Hair follicle dermal papilla cell (primary cell): ENCODE measurements around the gene CIZ1. TPM values are rescaled to one million over a fixed set of nuclear protein-coding genes. Genes with fewer than 3 reads are reported as not detected.

Source experiments
- total RNA-seq: library from RNA; depleted of rRNA; stranded (reverse); fragments of >200 nt; gene quantifications from 2 replicates; pipeline ENCODE4 v1.2.3, GENCODE V29; 2012

Gene CIZ1
- total RNA-seq = 48.1 and 52.7 TPM in 2 replicates

GRCh38 chr9:128191406-128192046 lies at the start of gene CIZ1:
TSS of gene CIZ1 (minus strand) at chr9:128191572. CDS start at chr9:128190857, 715 bp downstream.

GRCh38 chr9:128203024-128203706 lies 11.8 kb upstream of the CIZ1 start, which contains the start of gene DNM1:
TSS of gene DNM1 (plus strand) at chr9:128203379. CDS start at chr9:128203471, 92 bp downstream.

GRCh38 chr9:128159784-128160602 lies 31.4 kb downstream of the CIZ1 start, which contains the start of gene BBLN:
TSS of gene BBLN (plus strand) at chr9:128160265. CDS start at chr9:128160408, 143 bp downstream.

GRCh38 chr9:128149001-128149701 lies 42.2 kb downstream of the CIZ1 start, which contains the start of gene LCN2:
TSS of gene LCN2 (plus strand) at chr9:128149453. CDS start at chr9:128149526, 73 bp downstream.

GRCh38 chr9:128127568-128127989 lies 63.8 kb downstream of the CIZ1 start, which contains the start of gene PTGES2:
TSS of gene PTGES2 (minus strand) at chr9:128127729. CDS start at chr9:128127717, 12 bp downstream.

Other genes starting within 250 kb of the CIZ1 start
- gene EEIG1, start 210.6 kb downstream of the CIZ1 start, total RNA-seq = 15.6 and 17.2 TPM in 2 replicates
- gene NAIF1, start 124.3 kb downstream of the CIZ1 start, total RNA-seq = 13.0 and 13.8 TPM in 2 replicates
- 36.2 and 43.2 TPM in 2 replicates for gene SLC25A25, start 123.3 kb downstream of the CIZ1 start, total RNA-seq
- gene PTGES2, start 63.8 kb downstream of the CIZ1 start, total RNA-seq = 45.7 and 48.0 TPM in 2 replicates
- 0.32 TPM in 1 of 2 replicates, not detected in the other for gene LCN2, start 42.1 kb downstream of the CIZ1 start, total RNA-seq
- 24.2 and 27.6 TPM in 2 replicates for gene BBLN, start 31.3 kb downstream of the CIZ1 start, total RNA-seq
- 59.6 and 119 TPM in 2 replicates for gene DNM1, start 11.8 kb upstream of the CIZ1 start, total RNA-seq
- 159 and 173 TPM in 2 replicates for gene GOLGA2, start 84.4 kb upstream of the CIZ1 start, total RNA-seq
- gene SWI5, start 84.7 kb upstream of the CIZ1 start, total RNA-seq = 16.6 and 18.0 TPM in 2 replicates
- gene TRUB2, start 130.9 kb upstream of the CIZ1 start, total RNA-seq = 16.9 and 17.9 TPM in 2 replicates
- 31.0 and 35.7 TPM in 2 replicates for gene COQ4, start 131.3 kb upstream of the CIZ1 start, total RNA-seq
- 23.3 and 23.5 TPM in 2 replicates for gene SLC27A4, start 149.0 kb upstream of the CIZ1 start, total RNA-seq
- 39.4 and 42.7 TPM in 2 replicates for gene URM1, start 179.8 kb upstream of the CIZ1 start, total RNA-seq
- gene CERCAM, start 229.3 kb upstream of the CIZ1 start, total RNA-seq = 194 and 208 TPM in 2 replicates